Endothelial cell of umbilical vein (primary cell): Measurements from ENCODE around the gene SMIM7. TPM values are rescaled to one million over a fixed set of nuclear protein-coding genes. Genes with fewer than 3 reads are reported as not detected.

Experiments
- BruUV-seq: library from RNA; stranded (reverse); fragments of 400-500 nt; replicated peaks from 2 replicates; lab custom pipeline; 2021; lab: Mats Ljungman, UMichigan
- CTCF ChIA-PET: fragments of 300-600, 350-600 bp; sonication (Branson Sonifier 250); formaldehyde crosslinking; loops from one replicate; lab custom pipeline; 2021; ENCODE audit warnings: antibody characterized with exemption, inconsistent platforms; lab: Charles Lee
- POLR2A ChIA-PET: fragments of 300-600, 350-600 bp; sonication (Branson Sonifier 250); formaldehyde crosslinking; loops from one replicate; lab custom pipeline; 2021; ENCODE audit warnings: antibody characterized with exemption, inconsistent platforms; lab: Charles Lee
- DNase-seq: peaks from one replicate; pipeline ENCODE4 v3.0.0-alpha.2; 2011; ENCODE audit warnings: low read depth, low spot score
- FAIRE-seq: peaks from 2 replicates; lab custom pipeline; 2011; peaks lifted over from hg19 to GRCh38; lab: Jason Lieb, UNC
- H2AFZ ChIP-seq: 2 replicates; pipeline ENCODE4 v1.6.0; 2012; ENCODE audit warnings: low read depth, low read length, control low read depth, inconsistent platforms
- H3K27ac ChIP-seq: 2 replicates; pipeline ENCODE4 v1.5.1; 2011; ENCODE audit warnings: low read depth, mild to moderate bottlenecking, control low read depth, low read length, moderate library complexity; ENCODE audit not compliant: insufficient read depth
- H3K27me3 ChIP-seq, 2 experiments: 2 replicates each; pipeline versions ENCODE4 v1.6.0 to v1.6.1; 2011; ENCODE audit warnings: low read length in 2 of 2, mixed read lengths in 1 of 2; ENCODE audit not compliant: control insufficient read depth in 2 of 2, insufficient read depth in 2 of 2
- H3K36me3 ChIP-seq, 2 experiments: 2 replicates in 1 of 2; 3 replicates in 1 of 2; pipeline ENCODE4 v1.5.1; 2011; ENCODE audit warnings: low read length in 2 of 2, mild to moderate bottlenecking in 1 of 2, moderate library complexity in 1 of 2; ENCODE audit not compliant: control insufficient read depth in 2 of 2, insufficient read depth in 2 of 2; ENCODE audit errors: extremely low read depth in 1 of 2
- H3K4me1 ChIP-seq: 3 replicates; pipeline ENCODE4 v1.5.1; 2011; ENCODE audit warnings: mild to moderate bottlenecking, low read length; ENCODE audit not compliant: control insufficient read depth, insufficient read depth; ENCODE audit errors: extremely low read depth
- H3K4me2 ChIP-seq: 2 replicates; pipeline ENCODE4 v1.6.1; 2011; ENCODE audit warnings: low read length, control low read depth, mixed read lengths; ENCODE audit not compliant: insufficient read depth
- H3K4me3 ChIP-seq, 3 experiments: fragments of 200-600 bp in 1 of 3; sonication (generic), shearing (Covaris generic) in 1 of 3; replicated peaks in 1 of 3; 2 replicates each; pipeline ENCODE4 v1.5.1; 2011 to 2016; ENCODE audit warnings: control low read depth in 3 of 3, low read length in 3 of 3, mild to moderate bottlenecking in 2 of 3, inconsistent platforms in 1 of 3, low read depth in 1 of 3, moderate library complexity in 1 of 3; ENCODE audit not compliant: insufficient read depth in 1 of 3
- H3K79me2 ChIP-seq: 2 replicates; pipeline ENCODE4 v1.6.0; 2012; ENCODE audit warnings: low read length, inconsistent platforms; ENCODE audit not compliant: control insufficient read depth, insufficient read depth
- H3K9ac ChIP-seq: replicated peaks from 2 replicates; pipeline ENCODE3; 2011; ENCODE audit warnings: low read length, control low read depth; ENCODE audit not compliant: insufficient read depth; ENCODE audit errors: extremely low read depth
- H3K9me1 ChIP-seq: replicated peaks from 3 replicates; pipeline ENCODE4 v1.6.0; 2011; ENCODE audit warnings: mild to moderate bottlenecking, low read length; ENCODE audit not compliant: control insufficient read depth, insufficient read depth; ENCODE audit errors: extremely low read depth
- H3K9me3 ChIP-seq: replicated peaks from 2 replicates; pipeline ENCODE4 v1.5.1; 2012; ENCODE audit warnings: low read length, inconsistent platforms; ENCODE audit not compliant: control insufficient read depth, insufficient read depth
- H4K20me1 ChIP-seq: replicated peaks from 2 replicates; pipeline ENCODE3; 2011; ENCODE audit warnings: mild to moderate bottlenecking, low read length; ENCODE audit not compliant: control insufficient read depth, insufficient read depth; ENCODE audit errors: extremely low read depth
- CTCF ChIP-seq, 2 donors: IDR thresholded peaks; 1 replicate in 1 of 2; 2 replicates in 1 of 2; pipeline ENCODE4 v1.5.1; 2011; ENCODE audit warnings: low read length in 2 of 2, mild to moderate bottlenecking in 2 of 2, moderate library complexity in 2 of 2, control low read depth in 1 of 2, inconsistent platforms in 1 of 2, low read depth in 1 of 2; ENCODE audit not compliant: insufficient read depth in 1 of 2; ENCODE audit errors: extremely low read depth in 1 of 2
- EZH2 ChIP-seq: IDR thresholded peaks from 2 replicates; pipeline ENCODE4 v1.6.1; 2012; ENCODE audit warnings: borderline replicate concordance, low read depth, mild to moderate bottlenecking, moderate library complexity, low read length, inconsistent platforms; ENCODE audit not compliant: severe bottlenecking
- FOS ChIP-seq: IDR thresholded peaks from 2 replicates; pipeline ENCODE4 v1.6.1; 2011; ENCODE audit warnings: mild to moderate bottlenecking, low read length, moderate library complexity, borderline replicate concordance; ENCODE audit not compliant: insufficient read depth
- GATA2 ChIP-seq: IDR thresholded peaks from 2 replicates; pipeline ENCODE4 v1.7.0; 2011; ENCODE audit warnings: low read depth, mild to moderate bottlenecking, moderate library complexity, mixed read lengths, low read length; ENCODE audit not compliant: insufficient read length, insufficient read depth
- JUN ChIP-seq: IDR thresholded peaks from 2 replicates; pipeline ENCODE4 v1.6.1; 2011; ENCODE audit warnings: borderline replicate concordance, low read depth; ENCODE audit not compliant: insufficient read length, insufficient read depth
- MAX ChIP-seq: IDR thresholded peaks from 2 replicates; pipeline ENCODE4 v1.6.1; 2011; ENCODE audit not compliant: insufficient read depth, insufficient read length
- MYC ChIP-seq: IDR thresholded peaks from one replicate; pipeline ENCODE4 v1.6.1; 2011; ENCODE audit warnings: mild to moderate bottlenecking, low read depth, low read length
- POLR2A ChIP-seq: IDR thresholded peaks from 2 replicates; pipeline ENCODE4 v1.6.1; 2012; ENCODE audit warnings: low read depth, mild to moderate bottlenecking, control low read depth, low read length
- POLR2AphosphoS5 ChIP-seq: IDR thresholded peaks from 2 replicates; pipeline ENCODE4 v1.6.1; 2012; ENCODE audit warnings: low read depth, mild to moderate bottlenecking, control low read depth, low read length, moderate library complexity; ENCODE audit not compliant: insufficient read depth
- dilution Hi-C: fragments of 300-500 bp; cut with MboI; formaldehyde crosslinking; loops from one replicate; pipeline ENCODE4 v1.15.0; 2019; ENCODE audit warnings: low sequenced_read_pairs; ENCODE audit not compliant: extremely low pct_ligation_motif_present
- intact Hi-C: fragments of 100-400 bp; cut with micrococcal nuclease; formaldehyde crosslinking; loops from one replicate; pipeline ENCODE4 v1.10.0; 2022
- polyA plus RNA-seq, 4 experiments: library from polyadenylated mRNA; depleted of rRNA in 3 of 4; stranded (reverse) in 3 of 4; unstranded in 1 of 4; fragments of >200 nt; gene quantifications; 2 replicates each; pipeline versions ENCODE4 v1.2.1 to v1.2.3, GENCODE V29; 2011 to 2012; ENCODE audit warnings: missing spikeins in 1 of 4
- total RNA-seq: library from RNA; stranded (reverse); gene quantifications from 2 replicates; pipeline ENCODE4 v1.2.3, GENCODE V29; 2021

The SMIM7 gene
- total and polyA plus RNA-seq, 2 donors (not counting 3 experiments of a cell fraction or from before 2014, with no cell fraction given) = 51.1 to 62.0 TPM

GRCh38 chr19:16640951-16641350 lies 19.0 kb downstream of the SMIM7 start:
- dilution Hi-C loops = no loop called here
- Histone ChIP-seq H3K27ac (no peak overlapping the region), H4K20me1 (peaks cover 2% of the 10 kb centered on the region), H2AFZ (no peak overlapping the region), H3K27me3 (no peaks in the 10 kb centered on the region), H3K4me2 (no peak overlapping the region), H3K4me3 (no peak overlapping the region), H3K4me1 (no peaks in the 10 kb centered on the region), H3K9ac (no peak overlapping the region), H3K36me3 (peaks cover 12 to 22% of the 10 kb centered on the region in 2 experiments), H3K79me2 (peaks cover 31% of the 10 kb centered on the region), H3K9me1 (no peaks in the 10 kb centered on the region), H3K9me3 (no peaks in the 10 kb centered on the region)
- no TSS peak for BruUV-seq
- FAIRE-seq (no peak), DNase-seq (no peak)
- no peak for TF ChIP-seq FOS
- no peak for TF ChIP-seq POLR2A
- no peak for TF ChIP-seq EZH2
- TF ChIP-seq MAX = no peak
- no peak for TF ChIP-seq GATA2
- TF ChIP-seq JUN = no peak
- TF ChIP-seq MYC = no peak
- no peak for TF ChIP-seq POLR2AphosphoS5
- no peak for TF ChIP-seq CTCF (IDR thresholded peaks at IDR 0.05; ENCODE audit: extremely low read depth in 1 of 2, insufficient read depth in 1 of 2, low read depth in 1 of 2, low read length in 2 of 2)
- POLR2A ChIA-PET = no interaction called here
- CTCF ChIA-PET = no interaction called here
- intact Hi-C loops = no loop called here
